Measurements from ENCODE around the gene STYXL2. TPM values are rescaled to one million over a fixed set of nuclear protein-coding genes. Genes with fewer than 3 reads are reported as not detected.

Gene STYXL2
- total RNA-seq, 1 donor from 2014 or later = 0.07 TPM

DNA sequence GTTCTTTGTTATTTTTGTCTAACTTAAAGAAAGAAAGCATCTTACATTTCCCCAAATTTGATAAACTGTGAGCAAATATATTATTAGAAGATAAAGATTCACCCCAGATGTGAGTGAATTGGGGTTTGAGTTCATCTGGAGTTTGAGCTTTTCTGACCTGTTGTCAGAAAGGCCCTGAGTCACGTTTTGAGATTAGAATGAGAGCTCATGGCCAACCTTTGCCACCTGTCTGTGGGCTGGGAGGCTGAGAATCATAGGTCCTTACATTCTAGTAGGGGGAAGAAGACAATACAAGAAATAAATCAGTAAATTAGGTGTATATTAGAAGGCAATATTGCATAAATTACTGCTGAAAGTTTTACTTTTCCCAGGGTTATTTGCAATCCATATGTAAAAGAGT, 22.3 kb downstream of the STYXL2 start:
- H3K27me3 Mint-ChIP-seq (ENCODE audit: low read depth) = peaks cover 17% of the 10 kb centered on the region
- peaks cover 20% of the 10 kb centered on the region for H3K4me1 Mint-ChIP-seq
- TF ChIP-seq CTCF (conservative IDR thresholded peaks at IDR 0.05) = no peak
- peaks cover under 1% of the 10 kb centered on the region for H3K9me3 Mint-ChIP-seq
- no peak overlapping the region for H3K27ac Mint-ChIP-seq (ENCODE audit: unreplicated experiment)
- no peak for DNase-seq (ENCODE audit: low read depth, low spot score)
- H3K36me3 Mint-ChIP-seq (ENCODE audit: low read depth) = no peaks in the 10 kb centered on the region
- H3K4me3 Mint-ChIP-seq = no peak overlapping the region

DNA sequence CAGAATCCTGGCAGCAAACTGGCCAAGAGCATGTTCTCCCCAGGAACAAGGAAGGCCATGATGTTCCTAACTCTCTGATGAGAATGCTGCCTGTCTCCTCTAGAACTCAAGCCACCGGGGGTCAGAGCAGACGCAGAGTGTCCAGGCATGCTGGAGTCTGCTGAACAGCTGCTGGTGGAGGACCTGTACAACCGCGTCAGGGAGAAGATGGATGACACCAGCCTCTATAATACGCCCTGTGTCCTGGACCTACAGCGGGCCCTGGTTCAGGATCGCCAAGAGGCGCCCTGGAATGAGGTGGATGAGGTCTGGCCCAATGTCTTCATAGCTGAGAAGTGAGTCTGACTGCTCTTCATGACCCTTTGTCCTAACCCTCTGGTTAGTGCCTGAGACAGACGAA, 23.4 kb downstream of the STYXL2 start:
- Mint-ChIP-seq H3K9me3 (no peaks in the 10 kb centered on the region), H3K36me3 (ENCODE audit: low read depth) (no peaks in the 10 kb centered on the region), H3K27ac (ENCODE audit: unreplicated experiment) (no peak overlapping the region), H3K27me3 (ENCODE audit: low read depth) (peaks cover 28% of the 10 kb centered on the region), H3K4me3 (no peak overlapping the region), H3K4me1 (peaks cover 27% of the 10 kb centered on the region)
- DNase-seq (ENCODE audit: low read depth, low spot score) = no peak
- no peak for TF ChIP-seq CTCF (conservative IDR thresholded peaks at IDR 0.05)

DNA sequence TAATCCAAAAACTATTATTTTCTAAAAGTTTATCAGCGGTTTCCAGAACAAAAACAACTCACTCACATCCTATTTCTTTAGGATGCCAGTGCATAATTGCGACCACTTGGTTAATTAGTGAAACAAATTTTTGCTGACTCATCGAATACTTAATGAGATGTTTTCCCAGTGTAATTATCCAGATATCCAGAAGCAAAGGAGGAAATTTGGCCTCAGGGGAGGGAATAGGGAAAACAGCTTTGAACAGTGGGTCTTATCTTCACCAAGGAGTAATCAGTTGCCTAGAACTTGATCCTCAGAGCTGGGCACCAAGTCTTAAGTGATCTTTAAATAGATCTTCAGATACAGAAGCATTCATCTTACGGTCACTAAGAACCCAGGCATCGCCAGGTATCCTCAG, 24.3 kb downstream of the STYXL2 start:
- no peak overlapping the region for H3K4me3 Mint-ChIP-seq
- H3K27me3 Mint-ChIP-seq (ENCODE audit: low read depth) = peaks cover 35% of the 10 kb centered on the region
- no peaks in the 10 kb centered on the region for H3K9me3 Mint-ChIP-seq
- TF ChIP-seq CTCF (conservative IDR thresholded peaks at IDR 0.05) = no peak
- no peak overlapping the region for H3K27ac Mint-ChIP-seq (ENCODE audit: unreplicated experiment)
- H3K36me3 Mint-ChIP-seq (ENCODE audit: low read depth) = no peaks in the 10 kb centered on the region
- no peak for DNase-seq (ENCODE audit: low read depth, low spot score)
- peaks cover 27% of the 10 kb centered on the region for H3K4me1 Mint-ChIP-seq

DNA sequence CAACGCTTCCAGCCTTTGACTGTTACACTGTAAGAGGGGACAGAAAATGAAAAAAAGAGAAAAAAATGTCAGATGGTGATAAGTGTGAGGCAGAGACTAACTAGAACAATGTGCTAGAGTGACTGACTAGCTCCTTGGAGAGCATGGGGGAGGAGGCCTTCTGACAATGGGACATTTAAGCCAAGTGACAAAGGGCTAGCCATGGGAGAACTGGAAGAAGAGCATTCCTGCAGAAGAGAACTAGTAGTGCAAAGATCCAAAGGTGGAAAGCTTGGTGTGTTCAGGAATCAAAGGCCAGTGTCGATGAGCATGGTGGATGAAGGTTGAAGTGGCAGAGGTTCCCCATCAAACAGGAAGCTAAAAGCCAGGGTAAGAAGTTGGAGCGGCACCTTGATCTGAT, 25.8 kb downstream of the STYXL2 start:
- Mint-ChIP-seq H3K27me3 (ENCODE audit: low read depth) (peaks cover 38% of the 10 kb centered on the region), H3K9me3 (no peaks in the 10 kb centered on the region), H3K4me3 (peak overlapping the region; percentile 9), H3K27ac (ENCODE audit: unreplicated experiment) (no peak overlapping the region), H3K4me1 (peaks cover 32% of the 10 kb centered on the region), H3K36me3 (ENCODE audit: low read depth) (no peaks in the 10 kb centered on the region)
- TF ChIP-seq CTCF (conservative IDR thresholded peaks at IDR 0.05) = no peak
- no peak for DNase-seq (ENCODE audit: low read depth, low spot score)

DNA sequence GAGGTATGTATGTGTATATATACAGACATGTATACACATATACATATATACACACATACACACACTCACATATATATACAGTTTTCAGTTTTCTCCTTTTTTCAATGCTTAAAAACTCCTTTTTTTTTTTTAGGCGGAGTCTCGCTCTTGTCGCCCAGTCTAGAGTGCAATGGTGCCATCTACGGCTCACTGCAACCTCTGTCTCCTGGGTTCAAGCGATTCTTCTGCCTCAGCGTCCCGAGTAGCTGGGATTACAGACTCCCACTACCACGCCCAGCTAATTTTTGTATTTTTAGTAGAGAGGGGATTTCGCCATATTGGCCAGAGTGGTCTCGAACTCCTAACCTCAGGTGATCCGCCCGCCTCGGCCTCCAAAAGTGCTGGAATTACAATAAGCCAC, 27.0 kb downstream of the STYXL2 start:
- H3K4me1 Mint-ChIP-seq = peaks cover 27% of the 10 kb centered on the region
- H3K27me3 Mint-ChIP-seq (ENCODE audit: low read depth) = peaks cover 43% of the 10 kb centered on the region
- TF ChIP-seq CTCF (conservative IDR thresholded peaks at IDR 0.05) = no peak
- no peaks in the 10 kb centered on the region for H3K36me3 Mint-ChIP-seq (ENCODE audit: low read depth)
- no peak overlapping the region for H3K27ac Mint-ChIP-seq (ENCODE audit: unreplicated experiment)
- H3K4me3 Mint-ChIP-seq = no peak overlapping the region
- no peak for DNase-seq (ENCODE audit: low read depth, low spot score)
- H3K9me3 Mint-ChIP-seq = no peaks in the 10 kb centered on the region
